WTC11 (cell line): ENCODE data around the gene IL1RAPL2.

Experiments used
- ATF2 ChIP-seq: sonication (generic); formaldehyde crosslinking; IDR thresholded peaks from 2 replicates; pipeline ENCODE4 v1.8.1; 2022; ENCODE audit warnings: low read depth, missing genetic modification reagents, borderline replicate concordance
- ESRRA ChIP-seq: sonication (generic); formaldehyde crosslinking; IDR thresholded peaks from 2 replicates; pipeline ENCODE4 v1.8.1; 2022; ENCODE audit warnings: mild to moderate bottlenecking, missing genetic modification reagents, borderline replicate concordance
- IRF1 ChIP-seq: sonication (generic); formaldehyde crosslinking; IDR thresholded peaks from 2 replicates; pipeline ENCODE4 v1.8.0; 2023; ENCODE audit warnings: missing genetic modification reagents
- NFYB ChIP-seq: sonication (generic); formaldehyde crosslinking; conservative IDR thresholded peaks from 2 replicates; pipeline ENCODE4 v1.8.0; 2022; ENCODE audit warnings: low read depth, missing genetic modification reagents
- NR3C1 ChIP-seq: sonication (generic); formaldehyde crosslinking; conservative IDR thresholded peaks from 2 replicates; pipeline ENCODE4 v1.8.1; 2023; ENCODE audit warnings: low read depth, mild to moderate bottlenecking, missing genetic modification reagents
- RELA ChIP-seq: sonication (generic); formaldehyde crosslinking; IDR thresholded peaks from 2 replicates; pipeline ENCODE4 v1.8.1; 2022; ENCODE audit warnings: missing genetic modification reagents, mild to moderate bottlenecking, borderline replicate concordance
- TCF7 ChIP-seq: sonication (generic); formaldehyde crosslinking; IDR thresholded peaks from 2 replicates; pipeline ENCODE4 v1.8.0; 2022; ENCODE audit warnings: mild to moderate bottlenecking, low read depth, missing genetic modification reagents, moderate library complexity
- ZNF263 ChIP-seq: sonication (generic); formaldehyde crosslinking; IDR thresholded peaks from 2 replicates; pipeline ENCODE4 v1.8.1; 2022; ENCODE audit warnings: low read depth, mild to moderate bottlenecking, moderate library complexity, missing genetic modification reagents
- ZNF317 ChIP-seq: sonication (generic); formaldehyde crosslinking; IDR thresholded peaks from 2 replicates; pipeline ENCODE4 v1.8.1; 2023; ENCODE audit warnings: low read depth, mild to moderate bottlenecking, moderate library complexity, missing genetic modification reagents, borderline replicate concordance
- TF ChIP-seq, protein P1 (sequence below): fragments of 200-600 bp; IDR thresholded peaks from 2 replicates; pipeline ENCODE4 v1.8.0; 2022; ENCODE audit warnings: antibody characterized with exemption
- TF ChIP-seq, protein P2 (sequence below): sonication (generic); formaldehyde crosslinking; IDR thresholded peaks from 2 replicates; pipeline ENCODE4 v1.8.1; 2023; ENCODE audit warnings: mild to moderate bottlenecking, missing genetic modification reagents, moderate library complexity

DNA sequence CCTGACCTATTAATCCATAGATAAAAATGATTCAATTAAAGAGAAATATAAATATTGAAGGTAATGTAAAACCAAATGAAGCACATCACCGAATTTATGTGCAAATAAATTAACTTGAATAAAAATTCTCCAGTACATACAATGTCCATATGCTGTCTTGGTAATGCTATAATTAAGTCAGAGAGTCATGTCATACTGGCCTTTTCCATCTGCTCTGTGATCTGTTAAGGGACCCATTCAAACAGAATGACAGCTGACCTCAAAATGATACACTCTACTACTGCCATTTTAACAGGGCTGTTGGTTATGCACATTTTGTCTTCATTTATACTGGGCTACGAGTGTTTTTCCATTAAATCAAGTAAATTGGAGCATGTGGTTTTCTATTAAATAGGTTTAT, 555.2 kb downstream of the IL1RAPL2 start:
- TF ChIP-seq ESRRA (no peak), ZNF263 (CRISPR knock-in tag) (no peak), RELA (CRISPR knock-in tag) (no peak), TCF7 (no peak), NR3C1 (no peak), IRF1 (no peak), ATF2 (CRISPR knock-in tag) (no peak), NFYB (CRISPR knock-in tag) (no peak), ZNF317 (CRISPR knock-in tag) (no peak)
- TF ChIP-seq, protein P1, sequence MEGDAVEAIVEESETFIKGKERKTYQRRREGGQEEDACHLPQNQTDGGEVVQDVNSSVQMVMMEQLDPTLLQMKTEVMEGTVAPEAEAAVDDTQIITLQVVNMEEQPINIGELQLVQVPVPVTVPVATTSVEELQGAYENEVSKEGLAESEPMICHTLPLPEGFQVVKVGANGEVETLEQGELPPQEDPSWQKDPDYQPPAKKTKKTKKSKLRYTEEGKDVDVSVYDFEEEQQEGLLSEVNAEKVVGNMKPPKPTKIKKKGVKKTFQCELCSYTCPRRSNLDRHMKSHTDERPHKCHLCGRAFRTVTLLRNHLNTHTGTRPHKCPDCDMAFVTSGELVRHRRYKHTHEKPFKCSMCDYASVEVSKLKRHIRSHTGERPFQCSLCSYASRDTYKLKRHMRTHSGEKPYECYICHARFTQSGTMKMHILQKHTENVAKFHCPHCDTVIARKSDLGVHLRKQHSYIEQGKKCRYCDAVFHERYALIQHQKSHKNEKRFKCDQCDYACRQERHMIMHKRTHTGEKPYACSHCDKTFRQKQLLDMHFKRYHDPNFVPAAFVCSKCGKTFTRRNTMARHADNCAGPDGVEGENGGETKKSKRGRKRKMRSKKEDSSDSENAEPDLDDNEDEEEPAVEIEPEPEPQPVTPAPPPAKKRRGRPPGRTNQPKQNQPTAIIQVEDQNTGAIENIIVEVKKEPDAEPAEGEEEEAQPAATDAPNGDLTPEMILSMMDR: no peak
- TF ChIP-seq, protein P2, sequence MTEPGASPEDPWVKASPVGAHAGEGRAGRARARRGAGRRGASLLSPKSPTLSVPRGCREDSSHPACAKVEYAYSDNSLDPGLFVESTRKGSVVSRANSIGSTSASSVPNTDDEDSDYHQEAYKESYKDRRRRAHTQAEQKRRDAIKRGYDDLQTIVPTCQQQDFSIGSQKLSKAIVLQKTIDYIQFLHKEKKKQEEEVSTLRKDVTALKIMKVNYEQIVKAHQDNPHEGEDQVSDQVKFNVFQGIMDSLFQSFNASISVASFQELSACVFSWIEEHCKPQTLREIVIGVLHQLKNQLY (CRISPR knock-in tag): no peak
